Measurements from ENCODE around the gene MTARC2.

Gene MTARC2

DNA sequence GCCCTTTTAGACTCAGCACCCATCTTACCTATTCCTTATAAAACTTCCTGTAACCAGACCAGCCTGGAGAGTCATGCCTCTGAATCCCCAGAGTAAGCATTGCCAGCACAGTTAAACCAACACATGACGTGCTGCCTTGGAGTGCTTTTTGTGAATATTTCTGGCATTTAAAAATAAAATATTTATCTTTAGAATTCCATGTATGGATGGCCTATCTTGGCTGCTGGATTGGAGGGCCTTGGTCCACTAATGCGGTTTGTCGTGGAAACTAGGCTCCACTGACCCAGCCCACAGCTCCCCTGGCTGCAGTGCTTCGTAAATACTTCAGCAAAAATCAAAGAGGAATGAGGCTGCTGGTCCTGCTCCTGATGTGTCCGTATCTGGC lies 56.1 kb downstream of the MTARC2 start:
- DNase-seq: no peak

DNA sequence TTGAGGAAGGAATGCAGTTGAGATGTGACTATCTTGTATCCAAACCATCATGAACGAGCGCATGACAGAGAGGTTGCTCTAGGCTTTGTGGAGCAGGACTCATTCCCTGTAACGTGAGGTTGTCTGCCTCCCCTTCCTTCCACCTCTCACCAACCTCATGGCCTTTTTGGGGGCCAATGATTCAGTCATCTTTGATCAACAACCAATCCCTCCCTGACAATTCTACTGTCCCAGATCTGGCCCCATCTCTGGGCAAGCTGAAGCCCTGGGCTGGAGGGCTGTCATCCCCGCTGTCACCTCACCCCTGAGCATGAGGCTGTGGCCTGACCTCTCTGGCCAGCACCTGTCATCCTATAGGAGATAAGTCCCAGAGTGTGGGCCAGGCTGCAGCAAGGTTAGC lies 58.3 kb downstream of the MTARC2 start:
- no peak for DNase-seq

GRCh38 chr1:220807726-220808125 lies 59.6 kb downstream of the MTARC2 start:
- no peak for DNase-seq

GRCh38 chr1:220808345-220809186 lies 60.4 kb downstream of the MTARC2 start:
- DNase-seq: no peak

GRCh38 chr1:220809187-220809550 lies 61.0 kb downstream of the MTARC2 start:
- no peak for DNase-seq

DNA sequence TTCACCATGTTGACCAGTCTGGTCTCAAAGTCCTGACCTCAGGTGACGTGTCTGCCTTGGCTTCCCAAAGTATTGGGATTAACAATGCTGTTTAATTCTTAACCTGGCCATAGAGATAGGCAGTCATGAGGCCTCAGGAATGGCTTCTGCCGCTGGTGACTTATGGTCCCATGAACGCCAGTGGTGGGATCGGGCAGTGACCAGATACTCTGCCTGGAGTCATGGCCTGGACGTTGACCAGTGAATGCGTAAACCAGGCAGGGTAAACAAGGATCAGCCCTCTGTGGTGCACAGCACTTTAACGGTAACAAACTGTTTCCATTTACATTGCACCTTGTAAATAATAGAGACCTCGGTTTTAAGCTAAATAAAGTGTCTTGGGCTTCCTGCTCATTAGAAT lies 61.6 kb downstream of the MTARC2 start:
- no peak for DNase-seq

DNA sequence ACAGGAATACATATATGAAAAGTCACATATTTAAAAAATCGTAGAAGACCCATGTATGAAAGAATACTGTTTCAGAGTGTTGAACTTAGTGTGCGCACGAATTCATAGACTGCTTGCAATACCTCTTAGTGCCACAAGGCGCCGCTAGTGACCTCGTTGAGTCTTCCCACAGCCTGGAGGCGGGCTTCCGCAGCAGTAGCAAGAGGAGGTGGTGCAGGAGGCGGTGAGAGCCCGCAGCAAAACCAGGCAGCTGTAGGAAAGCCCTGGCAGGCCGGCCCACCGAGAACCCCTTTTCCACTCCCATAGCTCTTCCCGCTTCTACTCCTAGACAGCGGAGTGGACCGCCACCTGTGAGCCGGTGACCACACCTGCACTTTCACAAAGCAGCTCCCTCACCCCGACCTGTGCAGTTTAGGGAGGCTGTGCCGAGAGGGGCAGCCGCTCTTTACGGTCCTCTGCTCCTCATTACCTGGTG lies 62.1 kb downstream of the MTARC2 start:
- peak; percentile 73 for DNase-seq

GRCh38 chr1:220810963-220811362 lies 62.8 kb downstream of the MTARC2 start:
- no peak for DNase-seq

DNA sequence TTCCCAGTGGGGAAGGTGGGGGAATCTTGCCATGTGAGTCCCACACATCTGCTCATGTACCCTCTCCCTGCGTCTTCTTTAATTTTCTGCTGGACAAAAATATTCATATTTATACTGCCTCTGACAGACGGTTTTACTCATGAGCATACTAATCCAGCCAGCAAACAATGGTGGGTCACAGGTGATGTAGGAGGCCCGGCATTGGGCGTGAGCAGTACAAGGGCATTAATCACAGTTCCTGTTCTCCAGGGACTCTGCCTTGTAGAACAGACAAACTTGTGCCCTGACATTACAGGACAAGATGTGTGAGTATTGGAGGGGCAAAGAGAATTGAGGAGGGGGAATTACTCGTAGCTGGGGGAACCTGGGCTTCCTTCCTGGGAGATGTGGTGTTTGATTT lies 63.6 kb downstream of the MTARC2 start:
- no peak for DNase-seq

DNA sequence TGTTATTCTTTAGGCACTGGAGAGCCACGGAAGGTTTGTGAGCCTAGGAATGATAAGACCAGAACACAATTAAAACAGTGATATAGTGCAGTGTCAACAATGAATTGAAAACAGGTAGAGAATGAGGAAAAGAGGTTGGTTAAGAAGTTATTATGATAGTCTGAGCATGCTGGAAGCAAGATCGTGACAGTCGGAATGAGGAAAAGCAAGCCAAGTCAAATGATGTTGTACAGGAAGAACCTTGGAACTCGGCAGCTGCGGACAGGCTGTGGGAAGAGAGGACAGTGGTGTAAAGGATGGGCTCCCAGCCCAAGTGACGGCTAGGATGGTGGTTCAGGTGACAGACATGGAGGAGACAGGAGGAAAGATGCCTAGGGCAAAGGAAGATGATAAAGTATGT lies 64.2 kb downstream of the MTARC2 start:
- DNase-seq: no peak

DNA sequence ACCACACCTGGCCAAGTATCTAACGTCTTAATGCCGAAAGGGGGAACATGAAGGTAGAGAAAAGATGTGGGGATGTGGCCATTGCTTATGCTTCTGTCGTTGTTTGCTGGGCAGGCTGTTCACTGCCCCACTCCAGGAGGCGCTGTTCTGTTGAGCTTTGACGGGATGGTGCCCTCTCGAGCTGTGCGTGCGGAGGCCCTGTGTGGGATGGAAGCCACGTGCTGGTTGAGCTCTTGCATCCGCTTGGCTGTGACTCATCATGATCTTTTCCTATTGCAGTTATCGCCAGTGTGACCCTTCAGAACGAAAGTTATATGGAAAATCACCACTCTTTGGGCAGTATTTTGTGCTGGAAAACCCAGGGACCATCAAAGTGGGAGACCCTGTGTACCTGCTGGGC lies 64.9 kb downstream of the MTARC2 start:
- no peak for DNase-seq

GRCh38 chr1:220815409-220815808 lies 67.3 kb downstream of the MTARC2 start:
- DNase-seq: no peak

GRCh38 chr1:220817907-220818306 lies 69.8 kb downstream of the MTARC2 start:
- no peak for DNase-seq

DNA sequence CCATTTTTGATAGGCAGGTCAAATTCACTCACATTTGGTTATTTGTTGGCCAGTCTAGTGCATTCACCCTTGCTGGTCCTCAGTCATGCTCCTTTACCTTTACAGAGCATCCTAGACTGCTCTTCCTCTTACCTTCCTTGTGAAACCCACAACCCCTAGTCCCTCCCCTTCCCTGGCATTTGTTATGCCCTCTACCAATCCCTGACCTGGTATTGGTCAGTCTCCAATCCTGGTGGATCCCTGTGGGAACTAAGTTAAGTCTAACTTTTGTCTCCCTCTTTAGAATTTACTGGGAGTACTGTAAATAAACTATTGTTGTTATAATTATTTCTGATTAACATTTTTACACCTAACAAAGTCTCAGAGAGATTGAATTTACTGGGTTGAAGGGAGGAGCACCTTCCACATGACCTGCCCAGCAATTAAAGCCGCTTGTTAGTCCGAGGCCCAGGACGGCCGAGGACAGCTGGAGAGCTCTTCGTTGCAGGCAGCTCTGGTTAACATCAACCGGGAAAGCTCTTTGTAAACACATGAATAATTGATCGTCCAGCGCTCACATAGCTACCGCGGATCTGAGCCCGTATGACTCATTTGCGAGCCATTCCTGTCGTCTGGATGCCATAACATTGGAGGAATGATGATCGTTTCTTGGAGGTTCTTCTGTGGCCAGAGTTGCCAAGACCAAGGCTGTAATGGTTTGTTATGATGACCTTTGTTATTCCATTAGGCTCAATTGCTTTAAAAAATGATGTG lies 70.5 kb downstream of the MTARC2 start:
- DNase-seq: no peak

GRCh38 chr1:220819467-220820026 lies 71.4 kb downstream of the MTARC2 start:
- no peak for DNase-seq

- no peak for DNase-seq
These were observed 76.2 kb downstream of the MTARC2 start for GRCh38 chr1:220824031-220824989.

DNA sequence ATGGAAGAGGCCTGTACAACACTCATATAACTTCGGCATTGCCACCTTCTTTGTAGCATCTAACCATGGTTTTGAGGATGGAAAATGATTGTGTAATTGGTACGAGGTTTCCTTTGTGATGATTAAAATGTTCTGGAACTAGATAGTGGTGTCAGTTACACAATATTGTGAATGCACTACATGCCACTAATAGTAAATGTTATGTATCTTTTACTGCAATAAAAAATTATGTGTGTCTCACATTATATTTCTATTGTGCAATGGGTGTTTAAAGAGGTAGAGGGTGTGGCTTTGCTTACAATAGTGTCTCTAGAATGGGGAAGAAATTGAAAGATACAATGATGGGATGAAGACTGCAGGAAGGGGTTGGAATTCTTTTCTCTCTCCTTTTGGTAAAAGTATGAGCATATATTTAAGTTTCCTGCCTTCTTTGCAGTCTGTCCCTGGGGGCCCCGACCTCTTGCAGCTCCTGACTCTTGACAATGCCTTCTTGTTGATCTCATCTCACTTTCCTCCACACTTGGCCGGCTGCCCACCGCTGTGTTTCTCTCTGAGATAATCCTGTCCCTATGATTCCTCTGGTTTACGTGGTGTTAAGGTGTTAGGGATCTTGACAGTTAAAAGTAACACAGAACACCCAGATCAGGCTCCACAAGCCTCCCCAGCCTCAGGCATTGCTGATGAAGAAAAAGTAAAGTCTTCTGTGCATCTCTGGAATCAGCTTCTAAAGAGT lies 77.9 kb downstream of the MTARC2 start:
- no peak for DNase-seq

DNA sequence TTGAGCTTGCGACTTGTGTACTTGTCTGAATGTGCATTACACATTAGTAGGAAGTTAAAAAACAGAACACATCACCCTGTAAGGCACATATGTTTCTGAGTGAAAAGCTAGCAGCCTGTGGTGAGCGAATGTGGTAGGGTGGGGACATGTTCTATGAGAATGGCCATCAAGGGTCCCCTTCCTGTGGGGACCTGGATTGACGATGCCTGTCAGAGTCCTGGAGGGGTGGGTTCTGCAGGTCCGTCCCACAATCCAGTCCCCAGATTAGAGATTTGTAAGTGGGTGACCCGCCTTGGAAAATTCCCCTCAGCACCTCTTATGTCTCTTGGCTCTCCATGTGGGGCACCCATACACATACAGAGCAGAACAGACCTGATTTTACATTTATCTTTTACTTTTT lies 78.6 kb downstream of the MTARC2 start:
- no peak for DNase-seq

DNA sequence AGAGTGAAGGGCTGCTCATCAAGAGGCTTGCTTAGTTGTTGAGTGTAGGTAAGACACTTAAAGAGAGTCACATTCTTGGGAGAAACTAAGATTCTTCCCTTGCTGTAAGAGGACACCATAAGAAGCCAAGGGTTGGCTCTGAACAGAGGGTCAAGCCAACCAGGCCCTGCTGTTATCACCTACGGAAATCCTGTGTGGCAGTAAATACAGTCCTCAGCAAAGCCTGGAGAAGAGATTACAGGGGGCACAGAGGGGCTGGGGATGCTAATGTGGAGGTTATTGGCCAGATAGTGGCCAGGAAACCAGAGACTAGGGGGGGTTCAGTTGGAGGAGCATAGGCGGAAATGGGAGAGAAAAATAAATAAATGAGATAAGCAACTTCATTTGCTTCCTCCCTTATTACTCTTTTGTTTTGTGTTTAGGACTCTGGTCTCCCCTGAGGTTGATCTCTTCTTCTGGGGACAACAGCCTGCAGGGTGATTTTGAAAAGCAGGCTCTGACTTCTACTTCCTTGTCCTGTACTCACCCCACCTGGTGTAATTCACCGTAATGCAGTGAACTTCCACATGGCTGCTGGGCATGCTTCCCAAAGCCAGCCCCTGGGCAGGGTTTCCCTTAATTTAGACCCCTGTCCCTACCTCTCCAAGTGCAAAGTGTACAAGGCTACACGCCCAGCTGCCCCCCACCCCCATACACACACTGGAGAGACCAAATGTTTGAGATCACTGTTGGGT lies 79.5 kb downstream of the MTARC2 start:
- DNase-seq: no peak

DNA sequence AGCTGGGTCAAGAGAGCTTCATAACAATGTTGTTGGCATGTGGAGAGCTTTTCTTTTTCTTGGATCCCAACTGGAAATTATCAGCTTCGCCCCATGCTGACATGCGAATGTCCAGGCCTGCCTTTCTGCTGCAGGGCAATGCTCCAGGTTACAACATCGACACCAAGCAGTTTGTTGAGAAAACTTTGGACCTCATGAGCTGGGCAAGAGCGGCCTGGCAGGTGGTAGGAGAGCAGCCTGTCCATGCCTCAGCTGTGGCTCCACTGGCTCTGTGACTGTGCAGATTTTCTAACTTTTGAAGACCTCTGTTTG lies 80.0 kb downstream of the MTARC2 start:
- DNase-seq: no peak

DNA sequence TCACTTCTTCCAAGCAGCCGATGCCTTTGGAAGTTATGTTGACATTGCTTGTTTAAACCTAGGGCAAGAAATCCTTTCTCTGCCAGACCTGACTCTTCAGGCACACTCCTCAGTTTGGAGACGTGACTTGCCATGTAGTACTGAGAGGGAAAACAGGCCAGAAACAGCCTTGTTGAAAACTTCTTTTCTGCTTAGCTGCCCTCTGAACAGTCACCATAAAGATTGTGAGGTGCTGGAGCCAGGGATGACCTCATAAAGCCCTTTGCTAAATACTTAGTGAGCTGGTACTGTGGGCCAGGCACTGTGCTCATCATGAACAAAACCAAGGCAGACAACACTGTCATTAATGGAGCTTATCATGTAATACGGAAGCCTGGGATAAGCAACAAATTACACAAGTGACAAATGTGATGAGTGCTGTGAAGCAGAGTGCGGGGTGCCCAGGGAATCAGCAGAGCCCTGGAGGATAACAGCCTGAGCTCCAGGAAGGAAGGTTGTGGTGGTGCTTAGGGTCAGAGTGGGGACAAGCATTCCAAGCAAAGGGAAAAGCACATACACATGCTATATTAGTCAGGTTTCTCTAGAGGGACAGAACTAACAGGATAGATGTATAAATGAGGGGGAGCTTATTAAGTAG lies 80.9 kb downstream of the MTARC2 start:
- no peak for DNase-seq

All from activated CD4-positive, alpha-beta T cell treated with anti-CD3 and anti-CD28 coated beads, Interleukin-2, amount 50 U/mL, for 16 hours (primary cell).